Fibroblast of villous mesenchyme (primary cell): ENCODE measurements around the gene DLG1. TPM values are rescaled to one million over a fixed set of nuclear protein-coding genes. Genes with fewer than 3 reads are reported as not detected.

Source experiments
- DNase-seq: peaks from one replicate; pipeline ENCODE4 v3.0.0-alpha.2; 2010; ENCODE audit warnings: low read depth
- H3K4me3 ChIP-seq: 2 replicates; pipeline ENCODE4 v1.5.1; 2011; ENCODE audit warnings: low read depth, mild to moderate bottlenecking, low read length
- CTCF ChIP-seq: IDR thresholded peaks from 2 replicates; pipeline ENCODE4 v1.5.1; 2012; ENCODE audit warnings: low read depth, mild to moderate bottlenecking, low read length; ENCODE audit not compliant: insufficient read depth
- total RNA-seq: library from RNA; depleted of rRNA; stranded (reverse); fragments of >200 nt; gene quantifications from 2 replicates; pipeline ENCODE4 v1.2.3, GENCODE V29; 2012

The DLG1 gene
- total RNA-seq, 1 donor, result 87.7 TPM

- TF ChIP-seq CTCF, result no peak
- no peak for DNase-seq
- H3K4me3 ChIP-seq, result no peak overlapping the region
Measured at GRCh38 chr3:197014024-197014423, 284.4 kb downstream of the DLG1 start.

GRCh38 chr3:197012540-197012883, 285.9 kb downstream of the DLG1 start:
- no peak overlapping the region for H3K4me3 ChIP-seq
- DNase-seq, result no peak
- no peak for TF ChIP-seq CTCF

- no peak for DNase-seq
- no peak overlapping the region for H3K4me3 ChIP-seq
- TF ChIP-seq CTCF, result no peak
Measured at GRCh38 chr3:197011780-197012539, 286.5 kb downstream of the DLG1 start.

- TF ChIP-seq CTCF, result no peak
- no peak for DNase-seq
- H3K4me3 ChIP-seq, result no peak overlapping the region
Measured at GRCh38 chr3:197010556-197011351, 287.7 kb downstream of the DLG1 start.

GRCh38 chr3:197009532-197010019, 288.8 kb downstream of the DLG1 start:
- no peak for DNase-seq
- TF ChIP-seq CTCF, result no peak
- H3K4me3 ChIP-seq, result no peak overlapping the region

- DNase-seq, result no peak
- no peak overlapping the region for H3K4me3 ChIP-seq
- no peak for TF ChIP-seq CTCF
Measured at GRCh38 chr3:197008436-197009209, 289.8 kb downstream of the DLG1 start.
